Mesenchymal stem cell (in vitro differentiated cells and primary cell): ENCODE data around the gene TRIM34.

Source experiments
- DNase-seq: peaks from one replicate; pipeline ENCODE4 v3.0.0-alpha.2; 2013
- H2AFZ ChIP-seq: one replicate; pipeline ENCODE4 v1.6.1; 2013; ENCODE audit warnings: low read depth, mild to moderate bottlenecking, control low read depth, inconsistent platforms, low read length, moderate library complexity
- H2AK5ac ChIP-seq: 2 replicates; pipeline ENCODE4 v1.6.1; 2013; ENCODE audit warnings: low read length, moderate library complexity, mild to moderate bottlenecking, inconsistent platforms; ENCODE audit not compliant: severe bottlenecking
- H2BK120ac ChIP-seq: one replicate; pipeline ENCODE4 v1.6.1; 2013; ENCODE audit warnings: low read depth, mild to moderate bottlenecking, inconsistent platforms, low read length, moderate library complexity
- H2BK12ac ChIP-seq, 2 experiments: one replicate each; pipeline ENCODE4 v1.6.1; 2013; ENCODE audit warnings: inconsistent platforms in 2 of 2, low read length in 2 of 2, mild to moderate bottlenecking in 2 of 2, moderate library complexity in 2 of 2, control low read depth in 1 of 2
- H2BK15ac ChIP-seq: one replicate; pipeline ENCODE4 v1.6.1; 2013; ENCODE audit warnings: mild to moderate bottlenecking, low read depth, inconsistent platforms; ENCODE audit not compliant: poor library complexity, severe bottlenecking
- H2BK5ac ChIP-seq: 2 replicates; pipeline ENCODE4 v1.6.1; 2013; ENCODE audit warnings: low read depth, mild to moderate bottlenecking, low read length, control low read depth, inconsistent platforms; ENCODE audit not compliant: poor library complexity, severe bottlenecking
- H3K14ac ChIP-seq, 2 experiments: one replicate each; pipeline ENCODE4 v1.6.1; 2013; ENCODE audit warnings: inconsistent platforms in 2 of 2, low read length in 2 of 2, control low read depth in 1 of 2, mild to moderate bottlenecking in 1 of 2, moderate library complexity in 1 of 2
- H3K18ac ChIP-seq, 2 experiments: one replicate each; pipeline ENCODE4 v1.6.1; 2013; ENCODE audit warnings: inconsistent platforms in 2 of 2, low read length in 2 of 2, control low read depth in 1 of 2, low read depth in 1 of 2, mild to moderate bottlenecking in 1 of 2
- H3K23ac ChIP-seq, 2 experiments: one replicate each; pipeline ENCODE4 v1.6.1; 2013; ENCODE audit warnings: inconsistent platforms in 2 of 2, low read length in 2 of 2, mild to moderate bottlenecking in 2 of 2, moderate library complexity in 2 of 2, control low read depth in 1 of 2
- H3K27ac ChIP-seq: 2 replicates; pipeline ENCODE4 v1.5.1; 2013; ENCODE audit warnings: mild to moderate bottlenecking, moderate library complexity, low read length, control low read depth, inconsistent platforms; ENCODE audit not compliant: poor library complexity, severe bottlenecking
- H3K27me3 ChIP-seq, 2 experiments: 2 replicates each; pipeline versions ENCODE4 v1.6.1 to v1.7.0; 2013; ENCODE audit warnings: low read length in 2 of 2, mild to moderate bottlenecking in 2 of 2, moderate library complexity in 2 of 2, control low read depth in 1 of 2, inconsistent platforms in 1 of 2; ENCODE audit not compliant: control insufficient read depth in 1 of 2, insufficient read depth in 1 of 2
- H3K36me3 ChIP-seq, 2 experiments: 2 replicates each; pipeline versions ENCODE4 v1.6.1 to v1.7.0; 2013; ENCODE audit warnings: low read length in 2 of 2, control low read depth in 1 of 2, inconsistent platforms in 1 of 2, low read depth in 1 of 2, mild to moderate bottlenecking in 1 of 2; ENCODE audit not compliant: insufficient read depth in 2 of 2, control insufficient read depth in 1 of 2
- H3K4ac ChIP-seq, 2 experiments: one replicate each; pipeline ENCODE4 v1.6.1; 2013; ENCODE audit warnings: inconsistent platforms in 2 of 2, low read length in 2 of 2, mild to moderate bottlenecking in 2 of 2, moderate library complexity in 2 of 2, control low read depth in 1 of 2, low read depth in 1 of 2
- H3K4me1 ChIP-seq: 2 replicates; pipeline ENCODE4 v1.6.1; 2013; ENCODE audit warnings: low read depth, low read length, control low read depth; ENCODE audit not compliant: control insufficient read depth, insufficient read depth
- H3K4me2 ChIP-seq: 2 replicates; pipeline ENCODE4 v1.6.1; 2013; ENCODE audit warnings: low read length, mild to moderate bottlenecking, inconsistent platforms; ENCODE audit not compliant: poor library complexity, severe bottlenecking
- H3K4me3 ChIP-seq, 2 experiments: 2 replicates each; pipeline versions ENCODE4 v1.5.1 to v1.7.0; 2013; ENCODE audit warnings: low read length in 2 of 2, mild to moderate bottlenecking in 2 of 2, control low read depth in 1 of 2, low read depth in 1 of 2; ENCODE audit not compliant: insufficient read depth in 1 of 2
- H3K79me1 ChIP-seq: replicated peaks from 2 replicates; pipeline ENCODE4 v1.6.1; 2013; ENCODE audit warnings: mild to moderate bottlenecking, control low read depth, low read length, inconsistent platforms; ENCODE audit not compliant: poor library complexity, severe bottlenecking
- H3K9ac ChIP-seq: 2 replicates; pipeline ENCODE4 v1.7.0; 2013; ENCODE audit warnings: mild to moderate bottlenecking, low read length, moderate library complexity
- H3K9me3 ChIP-seq: 2 replicates; pipeline ENCODE4 v1.7.0; 2013; ENCODE audit warnings: mild to moderate bottlenecking, low read length; ENCODE audit not compliant: control insufficient read depth
- H4K8ac ChIP-seq: one replicate; pipeline ENCODE4 v1.6.1; 2013; ENCODE audit warnings: inconsistent platforms, mild to moderate bottlenecking, low read length, moderate library complexity
- H4K91ac ChIP-seq: one replicate; pipeline ENCODE4 v1.6.1; 2013; ENCODE audit warnings: mild to moderate bottlenecking, low read length, inconsistent platforms
- WGBS: methylation state at CpG from one replicate; pipeline ENCODE4 v1.1.7; 2013; ENCODE audit warnings: mixed read lengths; 5-methylcytosine and 5-hydroxymethylcytosine counted together

TRIM34 gene

GRCh38 chr11:5684646-5685362 is 60.0 kb downstream of the TRIM34 start, which contains the start of gene TRIM5:
TRIM5 (minus strand) TSS chr11:5685074; CDS start chr11:5680177, 4,897 bp downstream.
- H3K79me1 ChIP-seq = peaks cover 22% of the 10 kb centered on the region
- no peaks in the 10 kb centered on the region for H3K27me3 ChIP-seq
- no peak within 1 kb of the TSS for H2AFZ ChIP-seq
- peak within 1 kb of the TSS; percentile 53 for H2BK5ac ChIP-seq
- peak within 1 kb of the TSS; percentile 25 for H2AK5ac ChIP-seq
- H3K9me3 ChIP-seq = no peaks in the 10 kb centered on the region
- peak within 1 kb of the TSS in 1 of 2 experiments; percentile 79 for H3K4me3 ChIP-seq
- no peak within 1 kb of the TSS for H2BK15ac ChIP-seq
- H3K14ac ChIP-seq = peak within 1 kb of the TSS; percentile 70 to 86
- H3K18ac ChIP-seq = peak within 1 kb of the TSS; percentile 62 to 94
- H3K9ac ChIP-seq = peak within 1 kb of the TSS; percentile 92
- no peak within 1 kb of the TSS for H4K91ac ChIP-seq
- peak within 1 kb of the TSS in 1 of 2 experiments; percentile 86 for H3K4ac ChIP-seq
- H2BK12ac ChIP-seq = no peak within 1 kb of the TSS
- peak within 1 kb of the TSS; percentile 68 for H3K4me2 ChIP-seq
- peaks cover 3 to 6% of the 10 kb centered on the region in 2 experiments for H3K36me3 ChIP-seq
- peak; percentile 99 for DNase-seq
- peaks cover 8% of the 10 kb centered on the region for H3K4me1 ChIP-seq
- H3K23ac ChIP-seq = no peak within 1 kb of the TSS
- no peak within 1 kb of the TSS for H4K8ac ChIP-seq
- WGBS = 1% methylated on average over 13 of the region's 13 CpGs
- no peak within 1 kb of the TSS for H2BK120ac ChIP-seq
- H3K27ac ChIP-seq = peak within 1 kb of the TSS; percentile 97

- H3K4me2 ChIP-seq = no peak overlapping the region
- H3K23ac ChIP-seq = no peak overlapping the region
- H3K4ac ChIP-seq = no peak overlapping the region
- H2BK120ac ChIP-seq = no peak overlapping the region
- no peak overlapping the region for H3K4me3 ChIP-seq
- peaks cover 0 to 3% of the 10 kb centered on the region in 2 experiments for H3K36me3 ChIP-seq
- 96% methylated on average over 3 of the region's 4 CpGs for WGBS
- H3K9me3 ChIP-seq = no peaks in the 10 kb centered on the region
- H4K91ac ChIP-seq = no peak overlapping the region
- H3K14ac ChIP-seq = no peak overlapping the region
- no peak for DNase-seq
- H2AK5ac ChIP-seq = no peak overlapping the region
- no peak overlapping the region for H2BK5ac ChIP-seq
- H3K18ac ChIP-seq = no peak overlapping the region
- H3K9ac ChIP-seq = no peak overlapping the region
- H3K27ac ChIP-seq = no peak overlapping the region
- no peak overlapping the region for H4K8ac ChIP-seq
- no peak overlapping the region for H2BK15ac ChIP-seq
- no peaks in the 10 kb centered on the region for H3K27me3 ChIP-seq
- H3K4me1 ChIP-seq = peaks cover 12% of the 10 kb centered on the region
- H2AFZ ChIP-seq = no peak overlapping the region
- no peak overlapping the region for H2BK12ac ChIP-seq
- H3K79me1 ChIP-seq = peaks cover 15% of the 10 kb centered on the region
Observed at GRCh38 chr11:5686426-5686825, 61.6 kb downstream of the TRIM34 start.

DNA sequence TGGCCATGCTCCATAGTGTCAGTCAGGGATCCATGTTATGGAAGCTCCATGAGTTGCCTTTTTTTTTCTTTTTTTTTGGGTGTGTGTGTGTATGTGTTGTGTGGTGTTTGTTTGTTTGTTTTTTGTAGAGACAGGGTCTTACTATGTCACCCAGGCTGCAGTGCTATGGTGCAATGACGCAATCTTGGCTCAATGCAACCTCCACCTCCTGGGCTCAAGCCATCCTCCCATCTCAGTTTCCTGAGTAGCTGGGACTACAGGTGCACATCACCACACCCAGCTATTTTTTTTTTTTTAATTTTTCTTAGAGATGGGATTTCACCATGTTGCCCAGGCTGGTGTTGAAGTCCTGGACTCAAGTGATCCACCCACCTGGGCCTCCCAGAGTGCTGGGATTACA is 63.7 kb downstream of the TRIM34 start:
- H2AFZ ChIP-seq = no peak overlapping the region
- no peaks in the 10 kb centered on the region for H3K9me3 ChIP-seq
- H3K27me3 ChIP-seq = no peaks in the 10 kb centered on the region
- H3K18ac ChIP-seq = no peak overlapping the region
- H2AK5ac ChIP-seq = peak overlapping the region; percentile 64
- peaks cover 7% of the 10 kb centered on the region for H3K4me1 ChIP-seq
- no peak overlapping the region for H3K23ac ChIP-seq
- H4K8ac ChIP-seq = no peak overlapping the region
- no peak overlapping the region for H2BK12ac ChIP-seq
- H3K4ac ChIP-seq = no peak overlapping the region
- H4K91ac ChIP-seq = no peak overlapping the region
- H3K9ac ChIP-seq = peak overlapping the region; percentile 98
- DNase-seq = no peak
- H3K27ac ChIP-seq = peak overlapping the region; percentile 98
- H3K79me1 ChIP-seq = peaks cover 17% of the 10 kb centered on the region
- H3K14ac ChIP-seq = no peak overlapping the region
- H3K4me3 ChIP-seq = no peak overlapping the region
- no peak overlapping the region for H2BK5ac ChIP-seq
- H2BK120ac ChIP-seq = no peak overlapping the region
- no peak overlapping the region for H3K4me2 ChIP-seq
- WGBS = no CpG with 5 or more reads among the region's 1 CpG
- no peak overlapping the region for H2BK15ac ChIP-seq
- peaks cover 3 to 5% of the 10 kb centered on the region in 2 experiments for H3K36me3 ChIP-seq

DNA sequence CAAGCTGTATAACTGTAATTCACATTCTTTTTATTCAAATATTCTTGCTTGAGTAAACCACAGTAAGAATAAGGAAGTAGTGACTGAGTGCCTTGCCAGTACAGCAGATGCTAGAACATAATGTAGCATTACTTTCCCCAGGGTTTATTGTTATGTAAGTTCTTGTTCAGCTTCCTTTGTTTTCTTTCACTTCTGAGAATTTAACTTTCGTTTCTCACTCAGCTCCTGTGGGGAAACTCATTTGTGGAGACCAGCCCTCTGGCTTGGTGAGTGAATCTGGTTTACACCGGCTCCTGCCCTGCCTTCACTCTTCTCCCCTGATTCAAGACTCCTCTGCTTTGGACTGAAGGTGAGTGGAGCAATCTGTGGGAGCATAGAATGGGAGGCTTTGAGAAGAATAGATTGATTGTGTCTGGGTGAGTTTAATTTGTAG is 64.8 kb downstream of the TRIM34 start, which contains the start of gene TRIM22:
Gene TRIM22, plus strand, starts transcription at position 240 of the 433 bp plus-strand sequence. CDS start 6,443 bp downstream, outside the sequence.
- peak within 1 kb of the TSS in 1 of 2 experiments; percentile 86 for H3K4me3 ChIP-seq
- no peaks in the 10 kb centered on the region for H3K9me3 ChIP-seq

More for the DNA sequence above, 64.8 kb downstream of the TRIM34 start, which contains the start of gene TRIM22:
- Histone ChIP-seq H2BK12ac (no peak within 1 kb of the TSS), H3K4me1 (peaks cover 7% of the 10 kb centered on the region), H3K9ac (peak within 1 kb of the TSS; percentile 98), H4K91ac (peak within 1 kb of the TSS; percentile 68), H3K27me3 (no peaks in the 10 kb centered on the region), H3K14ac (peak within 1 kb of the TSS in 1 of 2 experiments; percentile 41), H3K18ac (peak within 1 kb of the TSS; percentile 48 to 92), H3K4ac (peak within 1 kb of the TSS; percentile 54 to 86), H3K27ac (peak within 1 kb of the TSS; percentile 98), H2AFZ (no peak within 1 kb of the TSS), H3K23ac (no peak within 1 kb of the TSS), H2AK5ac (peak within 1 kb of the TSS; percentile 100), H4K8ac (peak within 1 kb of the TSS; percentile 94), H2BK120ac (peak within 1 kb of the TSS; percentile 79), H2BK5ac (peak within 1 kb of the TSS; percentile 98), H2BK15ac (no peak within 1 kb of the TSS), H3K4me2 (peak within 1 kb of the TSS; percentile 90), H3K36me3 (peaks cover 5 to 14% of the 10 kb centered on the region in 2 experiments), H3K79me1 (peaks cover 18% of the 10 kb centered on the region)
- 38% methylated on average over 1 of the region's 2 CpGs for WGBS
- peak; percentile 73 for DNase-seq
